ENCODE results near the gene CEACAM19. TPM values are rescaled to one million over a fixed set of nuclear protein-coding genes. Genes with fewer than 3 reads are reported as not detected.

CEACAM19 gene
- total RNA-seq, 1 experiment from 2014 or later = 1.2 TPM

DNA sequence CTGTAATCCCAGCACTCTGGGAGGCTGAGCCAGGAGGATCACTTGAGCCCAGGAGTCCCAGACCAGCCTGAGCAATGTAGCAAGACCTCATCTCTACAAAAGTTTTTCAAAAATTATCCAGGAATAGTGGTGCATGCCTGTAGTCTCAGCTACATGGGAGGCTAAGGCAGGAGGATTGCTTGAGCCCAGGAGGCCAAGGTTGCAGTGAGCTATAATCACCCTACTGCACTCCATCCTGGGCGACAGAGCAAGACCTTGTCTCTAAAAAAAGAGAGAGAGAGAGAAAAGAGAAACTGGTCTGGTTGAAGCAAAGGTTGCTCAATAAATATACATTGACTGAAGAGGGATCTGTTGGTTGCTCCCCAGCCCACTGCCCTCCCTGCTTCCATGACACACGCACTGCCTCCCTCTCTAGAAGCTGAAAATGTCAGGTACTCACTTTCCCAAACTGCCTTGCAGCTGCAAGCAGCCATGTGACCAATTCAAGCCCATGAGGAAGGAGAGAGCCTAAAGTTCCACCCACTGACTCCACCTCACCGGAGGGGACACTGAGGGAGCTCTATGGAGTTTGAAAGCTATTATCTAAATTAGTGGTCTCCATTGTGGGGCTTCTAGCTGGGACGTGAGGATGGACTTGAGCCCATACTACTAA, 41.7 kb downstream of the CEACAM19 start:
- Histone ChIP-seq H3K4me3 (ENCODE audit: low read depth in 2 of 2, low read length in 2 of 2) (no peak overlapping the region), H3K36me3 (ENCODE audit: control insufficient read depth, insufficient read depth, low read length) (no peaks in the 10 kb centered on the region), H3K9me3 (ENCODE audit: control insufficient read depth, insufficient read depth, low read depth, low read length) (no peaks in the 10 kb centered on the region), H3K27ac (ENCODE audit: low read length) (no peak overlapping the region), H3K4me1 (ENCODE audit: control insufficient read depth, insufficient read depth, low read length) (peaks cover 4% of the 10 kb centered on the region; the same call in 1 of the 2 replicates), H3K27me3 (ENCODE audit: control insufficient read depth, insufficient read depth, low read length) (no peaks in the 10 kb centered on the region)
- ATAC-seq (peak; percentile 82), DNase-seq (ENCODE audit: low read depth, low spot score) (no peak)
- intact Hi-C loops (cut with micrococcal nuclease; ENCODE audit: unreplicated experiment) (no loop called here), in situ Hi-C loops (cut with HindIII; ENCODE audit: low pct_unique_long_range_greater_than_20kb, low sequenced_read_pairs) (no loop called here)
- no TSS peak for BruUV-seq (replicated peaks)
- CTCF ChIA-PET = interaction anchor here (0.5 to 1.2 kb wide), 4 partner anchors 57 to 142 kb away, joined by 3 to 9 read pairs (median 4); no protein-coding TSS in a partner anchor
- POLR2A ChIA-PET = no interaction called here
- TF ChIP-seq, protein P1, sequence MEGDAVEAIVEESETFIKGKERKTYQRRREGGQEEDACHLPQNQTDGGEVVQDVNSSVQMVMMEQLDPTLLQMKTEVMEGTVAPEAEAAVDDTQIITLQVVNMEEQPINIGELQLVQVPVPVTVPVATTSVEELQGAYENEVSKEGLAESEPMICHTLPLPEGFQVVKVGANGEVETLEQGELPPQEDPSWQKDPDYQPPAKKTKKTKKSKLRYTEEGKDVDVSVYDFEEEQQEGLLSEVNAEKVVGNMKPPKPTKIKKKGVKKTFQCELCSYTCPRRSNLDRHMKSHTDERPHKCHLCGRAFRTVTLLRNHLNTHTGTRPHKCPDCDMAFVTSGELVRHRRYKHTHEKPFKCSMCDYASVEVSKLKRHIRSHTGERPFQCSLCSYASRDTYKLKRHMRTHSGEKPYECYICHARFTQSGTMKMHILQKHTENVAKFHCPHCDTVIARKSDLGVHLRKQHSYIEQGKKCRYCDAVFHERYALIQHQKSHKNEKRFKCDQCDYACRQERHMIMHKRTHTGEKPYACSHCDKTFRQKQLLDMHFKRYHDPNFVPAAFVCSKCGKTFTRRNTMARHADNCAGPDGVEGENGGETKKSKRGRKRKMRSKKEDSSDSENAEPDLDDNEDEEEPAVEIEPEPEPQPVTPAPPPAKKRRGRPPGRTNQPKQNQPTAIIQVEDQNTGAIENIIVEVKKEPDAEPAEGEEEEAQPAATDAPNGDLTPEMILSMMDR (IDR thresholded peaks at IDR 0.05) = no peak
- TF ChIP-seq SIN3A (IDR thresholded peaks at IDR 0.05; ENCODE audit: borderline replicate concordance, insufficient read depth, low read depth, low read length) = no peak
- TF ChIP-seq, protein P2, sequence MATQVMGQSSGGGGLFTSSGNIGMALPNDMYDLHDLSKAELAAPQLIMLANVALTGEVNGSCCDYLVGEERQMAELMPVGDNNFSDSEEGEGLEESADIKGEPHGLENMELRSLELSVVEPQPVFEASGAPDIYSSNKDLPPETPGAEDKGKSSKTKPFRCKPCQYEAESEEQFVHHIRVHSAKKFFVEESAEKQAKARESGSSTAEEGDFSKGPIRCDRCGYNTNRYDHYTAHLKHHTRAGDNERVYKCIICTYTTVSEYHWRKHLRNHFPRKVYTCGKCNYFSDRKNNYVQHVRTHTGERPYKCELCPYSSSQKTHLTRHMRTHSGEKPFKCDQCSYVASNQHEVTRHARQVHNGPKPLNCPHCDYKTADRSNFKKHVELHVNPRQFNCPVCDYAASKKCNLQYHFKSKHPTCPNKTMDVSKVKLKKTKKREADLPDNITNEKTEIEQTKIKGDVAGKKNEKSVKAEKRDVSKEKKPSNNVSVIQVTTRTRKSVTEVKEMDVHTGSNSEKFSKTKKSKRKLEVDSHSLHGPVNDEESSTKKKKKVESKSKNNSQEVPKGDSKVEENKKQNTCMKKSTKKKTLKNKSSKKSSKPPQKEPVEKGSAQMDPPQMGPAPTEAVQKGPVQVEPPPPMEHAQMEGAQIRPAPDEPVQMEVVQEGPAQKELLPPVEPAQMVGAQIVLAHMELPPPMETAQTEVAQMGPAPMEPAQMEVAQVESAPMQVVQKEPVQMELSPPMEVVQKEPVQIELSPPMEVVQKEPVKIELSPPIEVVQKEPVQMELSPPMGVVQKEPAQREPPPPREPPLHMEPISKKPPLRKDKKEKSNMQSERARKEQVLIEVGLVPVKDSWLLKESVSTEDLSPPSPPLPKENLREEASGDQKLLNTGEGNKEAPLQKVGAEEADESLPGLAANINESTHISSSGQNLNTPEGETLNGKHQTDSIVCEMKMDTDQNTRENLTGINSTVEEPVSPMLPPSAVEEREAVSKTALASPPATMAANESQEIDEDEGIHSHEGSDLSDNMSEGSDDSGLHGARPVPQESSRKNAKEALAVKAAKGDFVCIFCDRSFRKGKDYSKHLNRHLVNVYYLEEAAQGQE (IDR thresholded peaks at IDR 0.05; ENCODE audit: insufficient read depth in 1 of 2, low read depth in 2 of 2, low read length in 1 of 2) = no peak
- TF ChIP-seq POLR2AphosphoS5 (IDR thresholded peaks at IDR 0.05; ENCODE audit: low read depth, low read length) = no peak
- TF ChIP-seq TCF7L2 (IDR thresholded peaks at IDR 0.05; ENCODE audit: low read depth, low read length) = no peak

DNA sequence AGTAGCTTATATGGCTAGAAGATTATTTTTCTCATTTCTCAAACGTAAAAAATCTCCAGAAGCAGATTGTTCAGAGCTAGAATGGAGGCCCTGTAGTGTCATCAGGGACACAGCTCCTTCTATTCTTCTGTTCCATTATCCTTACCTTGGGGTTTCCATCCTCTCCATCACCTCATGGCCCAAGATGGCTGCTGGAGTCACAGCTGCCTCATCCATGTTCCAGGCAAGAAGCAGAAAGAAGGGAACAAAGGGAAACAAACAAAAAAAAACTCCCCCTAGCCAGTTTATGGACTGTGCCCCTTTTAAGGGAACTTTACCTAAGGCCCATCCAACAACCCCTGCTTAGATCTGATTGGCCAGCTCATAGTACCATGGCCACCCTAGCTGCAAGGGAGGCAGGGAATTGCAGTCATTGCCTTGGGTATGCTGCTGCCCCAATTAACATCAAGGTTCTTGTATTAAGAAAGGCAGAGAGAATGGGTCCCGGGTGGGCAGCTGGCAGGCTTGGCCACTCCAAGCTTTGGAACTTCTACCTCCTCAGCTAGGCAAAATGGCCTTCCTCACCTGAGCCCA, 43.4 kb downstream of the CEACAM19 start:
- POLR2A ChIA-PET = no interaction called here
- BruUV-seq (replicated peaks) = no TSS peak
- in situ Hi-C loops (cut with HindIII; ENCODE audit: low pct_unique_long_range_greater_than_20kb, low sequenced_read_pairs) (no loop called here), intact Hi-C loops (cut with micrococcal nuclease; ENCODE audit: unreplicated experiment) (no loop called here)
- ATAC-seq (no peak), DNase-seq (ENCODE audit: low read depth, low spot score) (no peak)
- H3K27me3 ChIP-seq (ENCODE audit: control insufficient read depth, insufficient read depth, low read length) = no peaks in the 10 kb centered on the region
- no peak for TF ChIP-seq POLR2AphosphoS5 (IDR thresholded peaks at IDR 0.05; ENCODE audit: low read depth, low read length)
- TF ChIP-seq, protein P2 (IDR thresholded peaks at IDR 0.05; ENCODE audit: insufficient read depth in 1 of 2, low read depth in 2 of 2, low read length in 1 of 2) = no peak
- TF ChIP-seq, protein P1 (IDR thresholded peaks at IDR 0.05) = no peak
- no peaks in the 10 kb centered on the region for H3K36me3 ChIP-seq (ENCODE audit: control insufficient read depth, insufficient read depth, low read length)
- H3K27ac ChIP-seq (ENCODE audit: low read length) = no peak overlapping the region
- no peak overlapping the region for H3K4me3 ChIP-seq (ENCODE audit: low read depth in 2 of 2, low read length in 2 of 2)
- no peaks in the 10 kb centered on the region for H3K9me3 ChIP-seq (ENCODE audit: control insufficient read depth, insufficient read depth, low read depth, low read length)
- peaks cover 20% of the 10 kb centered on the region for H3K4me1 ChIP-seq (ENCODE audit: control insufficient read depth, insufficient read depth, low read length)
- CTCF ChIA-PET = interaction anchor here (0.6 kb wide), 1 partner anchor 56 kb away, joined by 4 read pairs; no protein-coding TSS in a partner anchor
